HG02870 (cell line): Measurements from ENCODE around the gene AMBRA1.
A peak's percentile ranks its signal among the peaks of the same experiment; 100 is the strongest.
"Not testable (repeated sequence)": the region's sequence is repeated elsewhere in the genome, so short reads cannot be mapped to it uniquely, and the experiment has no call there.

Experiments
- ATAC-seq: cut with Tn5 transposase; IDR thresholded peaks from one replicate; pipeline ENCODE4 v1.9.1; 2021; ENCODE audit warnings: mild to moderate bottlenecking, moderate library complexity; ENCODE audit not compliant: unreplicated experiment

AMBRA1 gene

DNA sequence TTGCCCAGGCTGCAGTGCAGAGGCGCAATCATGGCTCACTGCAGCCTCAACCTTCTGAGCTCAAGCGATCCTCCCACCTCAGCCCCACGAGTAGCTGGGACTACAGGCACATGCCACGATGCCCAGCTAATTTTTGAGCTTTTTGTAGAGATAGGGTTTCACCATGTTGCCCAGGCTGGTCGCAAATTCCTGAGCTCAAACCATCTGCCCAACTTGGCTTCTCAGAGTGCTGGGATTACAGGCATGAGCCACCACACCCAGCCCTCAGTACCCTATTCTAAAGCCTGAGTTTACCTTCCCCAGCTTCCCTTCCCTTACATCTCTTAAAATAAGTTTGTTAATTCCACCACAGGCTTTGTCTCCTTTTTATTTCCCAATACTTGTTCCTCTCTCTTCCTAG, 59.1 kb downstream of the AMBRA1 start:
- ATAC-seq: no peak

DNA sequence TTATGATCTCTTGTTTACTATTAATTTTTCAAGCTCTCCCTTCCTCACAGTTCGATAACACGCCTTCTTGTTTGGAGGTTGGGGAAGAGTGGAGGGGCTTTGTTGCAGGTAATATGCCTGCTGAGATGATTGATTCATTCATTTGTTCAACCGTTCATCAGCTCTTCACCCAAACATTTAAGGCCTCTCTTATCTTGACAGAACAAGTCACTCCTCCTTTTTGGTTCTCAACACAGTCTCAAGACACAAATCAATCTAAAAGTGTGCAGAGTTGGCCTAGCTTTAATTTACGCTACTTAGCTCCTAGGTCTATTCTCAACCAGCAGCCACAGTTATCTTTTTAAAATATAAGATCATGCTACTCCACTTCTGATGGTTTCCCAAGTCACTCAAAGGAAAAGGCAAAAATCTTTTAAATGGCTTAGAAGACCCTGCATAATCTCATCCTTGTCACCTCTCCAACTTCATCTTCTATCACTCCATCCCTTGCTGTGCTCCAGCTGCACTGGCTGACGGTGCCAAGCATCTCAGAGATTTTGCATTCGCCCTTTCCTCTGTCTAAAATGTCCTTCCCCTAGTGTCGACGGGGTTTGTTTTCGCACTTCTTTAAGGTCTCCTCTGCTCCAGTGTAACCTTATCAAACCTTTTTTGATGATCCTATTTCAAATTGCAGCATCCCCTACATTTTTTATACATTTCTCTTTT, 60.3 kb downstream of the AMBRA1 start:
- no peak for ATAC-seq

DNA sequence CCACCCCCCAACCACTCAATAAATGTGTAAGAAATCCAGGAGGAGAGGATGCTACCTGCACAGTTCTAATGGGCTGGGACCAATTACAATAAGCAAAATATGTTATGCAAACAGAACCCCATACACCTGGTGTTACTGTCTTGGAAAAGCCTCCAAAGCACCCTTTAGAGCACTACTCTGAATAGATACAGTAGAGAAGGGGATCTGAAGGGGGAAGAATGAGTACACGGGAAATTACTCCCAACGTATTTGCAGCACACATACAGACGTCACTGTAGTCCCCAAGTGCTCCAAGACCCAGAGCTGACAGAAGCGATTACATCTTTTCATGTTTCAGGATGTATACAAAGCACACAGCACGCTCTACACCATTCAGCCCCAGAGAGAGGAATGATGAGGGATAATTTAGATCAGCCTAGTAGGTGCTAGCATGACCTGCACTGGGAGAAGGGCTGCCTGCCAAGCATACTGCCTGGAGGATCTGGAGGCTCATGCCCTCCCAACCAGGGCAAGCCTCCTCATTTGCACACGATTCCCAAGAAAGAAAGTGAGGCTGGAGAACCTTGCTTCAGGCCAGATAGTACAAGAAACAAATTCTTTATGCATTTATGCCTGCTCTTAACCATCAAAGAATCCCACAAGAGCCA, 63.8 kb downstream of the AMBRA1 start:
- ATAC-seq: no peak

DNA sequence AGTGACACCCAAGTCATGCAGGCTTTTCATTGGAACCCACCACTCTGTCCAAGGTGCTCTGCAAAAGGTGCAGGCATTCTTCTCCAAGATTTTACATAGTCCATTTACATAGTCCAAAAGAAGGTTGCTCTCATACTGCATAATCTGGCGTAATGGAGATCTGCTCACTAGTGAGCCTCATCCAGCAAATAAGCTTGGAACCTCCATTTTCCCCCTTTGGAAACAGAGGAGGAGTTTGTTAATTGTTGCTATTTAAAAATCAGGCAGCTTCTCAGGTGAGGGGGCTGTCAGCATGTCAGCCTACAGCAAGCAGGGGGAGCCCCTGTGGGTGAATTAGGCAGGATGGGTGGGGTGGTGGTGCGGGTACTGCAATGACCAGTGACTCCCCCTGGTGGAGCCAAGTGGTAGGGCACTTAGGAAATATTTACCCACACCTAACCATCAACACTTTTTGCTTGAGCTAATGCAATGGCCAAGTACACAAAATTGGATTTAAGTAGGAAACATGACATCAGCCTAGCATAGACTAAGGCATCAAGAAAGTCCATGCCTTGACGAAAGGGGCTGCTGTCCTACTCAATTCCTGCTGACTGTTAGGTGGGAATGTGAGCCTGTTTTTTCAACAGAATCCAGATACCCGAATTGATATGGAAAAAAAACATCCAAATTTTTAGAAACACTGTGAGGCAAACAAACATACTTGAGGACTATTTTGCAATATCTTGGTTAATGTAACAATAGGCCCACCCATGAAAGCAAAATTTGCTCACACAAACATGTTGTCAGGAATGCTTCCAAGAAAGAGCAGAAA, 64.5 kb downstream of the AMBRA1 start:
- ATAC-seq: peak; percentile 59

DNA sequence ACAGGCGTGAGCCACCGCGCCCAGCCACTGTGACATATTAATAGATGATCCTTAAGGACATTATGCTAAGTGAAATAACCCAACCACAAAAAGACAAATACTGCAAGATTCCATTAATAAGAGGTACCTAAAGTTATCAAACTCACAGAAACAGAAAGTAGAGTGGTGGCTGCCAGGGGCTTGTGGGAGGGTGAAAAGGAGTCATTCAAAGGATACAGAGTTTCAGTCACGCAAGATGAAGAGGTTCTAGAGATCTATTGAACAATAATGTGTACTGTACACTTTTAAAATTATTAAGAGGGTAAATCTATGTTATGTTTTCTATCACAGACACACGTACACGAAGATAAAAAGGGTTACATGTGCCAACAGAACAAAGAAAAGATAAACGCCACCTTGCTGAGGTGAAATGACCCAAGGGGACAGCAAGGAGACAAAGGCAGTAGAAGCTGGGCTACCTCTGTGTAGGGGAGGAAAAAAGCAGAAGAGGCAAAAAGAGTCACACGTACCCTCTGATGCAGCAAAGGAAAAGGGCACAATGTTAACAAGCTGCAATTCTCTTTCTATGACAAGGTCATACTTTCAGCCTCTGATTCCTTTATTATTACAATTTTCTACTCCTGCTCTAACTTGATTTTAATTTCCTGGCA, 65.3 kb downstream of the AMBRA1 start:
- no peak for ATAC-seq

DNA sequence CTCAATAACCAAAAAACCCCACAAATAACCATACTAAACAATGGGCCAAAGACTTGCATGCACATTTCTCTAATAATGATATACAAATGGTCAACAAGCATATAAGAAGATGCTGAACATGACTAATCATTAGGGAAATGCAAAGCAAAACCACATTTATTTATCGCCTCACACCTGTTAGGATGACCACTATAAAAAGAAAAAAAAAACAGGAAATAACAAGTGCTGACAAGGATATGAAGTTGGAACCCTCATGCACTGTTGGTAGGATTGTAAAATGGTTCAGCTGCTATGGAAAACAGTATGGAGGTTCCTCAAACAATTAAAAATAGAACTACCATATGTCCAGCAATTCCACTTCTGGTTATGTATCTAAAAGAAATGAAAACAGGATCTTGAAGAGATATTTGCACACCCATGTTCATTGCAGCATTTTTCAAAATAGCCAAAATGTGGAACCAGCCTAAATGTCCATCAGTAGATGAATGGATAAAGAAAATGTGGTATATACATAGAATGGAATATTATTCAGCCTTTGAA, 66.2 kb downstream of the AMBRA1 start:
- no peak for ATAC-seq

DNA sequence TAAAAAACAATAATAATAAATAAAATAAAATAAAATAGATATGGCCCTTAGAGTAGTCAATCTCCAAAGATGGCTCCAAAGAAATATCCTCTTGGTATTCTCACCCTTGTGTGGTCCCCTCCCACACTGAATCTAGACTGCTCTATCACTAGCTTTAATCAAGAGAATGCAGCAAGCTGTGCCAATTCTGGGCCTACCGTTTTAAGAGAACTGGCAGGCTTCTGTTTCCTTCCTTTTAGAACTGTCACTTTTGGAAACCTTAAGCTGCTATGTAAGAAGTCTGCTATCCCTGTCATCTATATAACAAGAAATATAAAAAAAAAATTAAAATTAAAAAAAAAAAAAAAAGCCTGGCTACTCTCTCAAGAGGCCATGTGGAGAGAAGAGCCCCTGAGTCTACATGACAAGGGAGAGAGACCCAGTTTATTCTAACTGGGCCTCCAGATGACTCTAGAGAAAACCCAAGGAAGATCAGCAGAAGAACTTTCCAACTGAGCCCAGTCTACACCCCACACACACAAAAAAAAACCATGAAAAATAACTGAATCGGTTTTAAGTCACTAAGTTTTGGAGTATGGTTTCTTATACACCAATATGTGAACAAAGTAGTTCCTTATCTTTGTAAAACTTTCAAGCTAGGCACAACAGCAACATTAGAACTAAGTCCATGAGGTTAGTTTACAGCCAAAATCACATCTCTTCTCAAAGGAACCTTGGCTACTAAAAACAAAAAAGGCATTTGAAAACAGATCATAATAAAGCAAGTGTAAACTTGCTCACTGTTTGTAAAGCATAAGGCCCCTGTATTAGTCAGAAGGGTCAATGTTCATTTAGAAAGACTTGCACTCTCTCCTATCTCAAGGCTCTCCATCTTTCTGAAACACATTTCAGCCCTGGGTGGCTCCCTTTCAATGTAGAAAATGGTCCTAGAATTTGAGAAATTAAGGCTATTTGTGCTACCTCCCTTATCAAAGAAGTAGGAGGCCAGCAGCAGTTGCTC, 67.3 kb downstream of the AMBRA1 start:
- ATAC-seq: no peak

DNA sequence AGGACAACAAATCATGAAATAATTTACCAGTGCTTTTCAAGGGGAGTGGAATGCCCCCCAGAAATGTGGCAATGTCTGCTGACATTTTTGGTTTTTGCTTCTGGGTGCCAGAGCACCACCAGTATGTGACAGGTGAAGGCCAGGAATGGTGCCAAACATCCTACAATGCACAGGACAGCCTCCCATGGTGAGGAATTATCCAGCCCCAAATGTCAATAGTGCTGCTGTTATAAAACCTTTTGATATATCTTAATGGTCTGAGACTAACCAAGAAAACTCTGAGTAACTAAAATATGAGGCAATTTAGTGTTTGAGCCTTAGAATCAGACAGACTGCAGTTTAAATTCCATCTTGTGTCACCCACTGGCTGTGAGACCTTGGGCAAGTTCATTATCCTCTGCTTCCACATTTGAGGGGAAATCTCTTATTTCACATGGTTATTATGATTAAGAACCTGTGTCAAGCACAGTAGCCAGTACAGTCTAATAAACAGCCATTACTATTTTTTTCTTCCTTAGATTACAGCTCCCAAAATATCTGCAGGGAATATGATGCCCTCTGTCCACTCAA, 69.5 kb downstream of the AMBRA1 start:
- ATAC-seq: no peak

DNA sequence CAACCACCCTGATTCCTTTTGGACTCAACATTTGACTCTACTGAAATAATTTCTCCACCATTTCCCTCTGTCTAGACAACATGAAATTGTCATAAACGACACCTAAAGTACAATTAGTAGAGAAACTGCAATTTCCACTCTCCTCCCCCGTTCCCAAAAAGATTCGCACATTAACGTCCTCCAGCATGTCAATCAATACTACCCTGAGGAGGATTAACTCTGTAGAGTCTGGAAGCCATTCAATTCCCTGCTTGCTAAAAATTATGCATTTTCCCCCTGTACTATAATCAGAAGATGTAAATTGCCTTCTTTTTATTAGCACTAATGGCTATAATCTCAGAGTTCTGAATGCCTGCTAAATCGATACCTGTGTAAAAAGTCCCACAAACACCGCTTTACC, 70.5 kb downstream of the AMBRA1 start:
- ATAC-seq: no peak

DNA sequence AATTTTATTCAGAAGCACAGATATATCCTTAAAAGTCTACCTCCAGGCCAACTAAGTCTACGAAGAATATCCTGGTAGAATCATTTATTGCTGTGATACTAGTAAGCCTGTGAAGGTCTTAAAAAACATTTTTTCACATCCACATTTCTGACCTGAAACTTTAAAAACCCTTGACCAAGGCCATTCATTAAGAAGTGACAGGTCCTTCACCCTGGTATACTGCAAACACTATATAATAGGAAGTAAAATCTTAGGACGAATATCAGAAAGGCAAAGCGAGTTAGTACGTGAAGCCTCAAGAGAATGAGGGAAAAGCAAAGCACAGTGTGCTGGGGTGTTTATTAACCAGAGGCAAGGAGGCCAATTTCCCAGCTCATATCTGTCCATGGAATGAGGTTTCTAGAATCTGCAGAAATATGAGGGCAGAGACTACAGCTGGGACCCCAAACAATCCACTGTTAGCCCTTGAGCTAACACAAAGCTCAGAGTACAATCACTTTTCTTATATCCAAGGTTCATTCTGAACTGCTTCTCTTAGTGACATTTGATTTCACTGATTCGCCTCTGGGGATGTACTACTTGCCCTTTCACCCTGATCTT, 71.0 kb downstream of the AMBRA1 start:
- ATAC-seq: no peak

DNA sequence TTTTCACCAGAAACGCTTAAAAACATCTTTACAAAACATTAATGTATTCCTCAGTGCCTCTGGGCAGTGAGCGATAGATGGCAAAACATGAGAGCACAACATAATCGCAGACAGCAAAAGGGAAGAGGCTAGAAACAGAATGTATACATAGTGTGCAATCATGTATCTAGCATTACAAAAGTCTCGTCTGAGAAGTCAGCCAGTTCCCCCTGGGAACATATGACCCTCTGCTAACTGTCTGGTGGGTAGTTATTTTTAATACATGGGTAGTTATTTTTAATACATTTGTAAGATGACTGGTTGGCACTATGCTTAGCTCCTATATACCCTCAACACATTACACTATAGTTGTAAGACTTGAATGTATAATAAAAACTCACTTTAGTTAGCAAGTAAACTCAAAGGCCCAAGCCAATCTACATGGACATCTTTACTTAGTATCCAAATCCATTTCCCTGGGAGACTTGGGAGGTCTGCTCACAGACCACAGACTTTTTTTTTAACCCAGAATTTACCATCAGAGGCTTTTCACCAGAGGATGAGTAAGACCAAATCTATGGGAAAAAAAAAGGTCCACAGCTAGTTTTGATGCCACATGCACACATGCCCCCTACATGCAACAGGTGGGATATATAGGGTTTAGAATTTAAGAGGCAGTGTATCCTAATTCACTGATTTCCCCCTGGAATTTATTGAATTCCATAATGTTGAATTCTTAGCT, 71.7 kb downstream of the AMBRA1 start:
- ATAC-seq: no peak

DNA sequence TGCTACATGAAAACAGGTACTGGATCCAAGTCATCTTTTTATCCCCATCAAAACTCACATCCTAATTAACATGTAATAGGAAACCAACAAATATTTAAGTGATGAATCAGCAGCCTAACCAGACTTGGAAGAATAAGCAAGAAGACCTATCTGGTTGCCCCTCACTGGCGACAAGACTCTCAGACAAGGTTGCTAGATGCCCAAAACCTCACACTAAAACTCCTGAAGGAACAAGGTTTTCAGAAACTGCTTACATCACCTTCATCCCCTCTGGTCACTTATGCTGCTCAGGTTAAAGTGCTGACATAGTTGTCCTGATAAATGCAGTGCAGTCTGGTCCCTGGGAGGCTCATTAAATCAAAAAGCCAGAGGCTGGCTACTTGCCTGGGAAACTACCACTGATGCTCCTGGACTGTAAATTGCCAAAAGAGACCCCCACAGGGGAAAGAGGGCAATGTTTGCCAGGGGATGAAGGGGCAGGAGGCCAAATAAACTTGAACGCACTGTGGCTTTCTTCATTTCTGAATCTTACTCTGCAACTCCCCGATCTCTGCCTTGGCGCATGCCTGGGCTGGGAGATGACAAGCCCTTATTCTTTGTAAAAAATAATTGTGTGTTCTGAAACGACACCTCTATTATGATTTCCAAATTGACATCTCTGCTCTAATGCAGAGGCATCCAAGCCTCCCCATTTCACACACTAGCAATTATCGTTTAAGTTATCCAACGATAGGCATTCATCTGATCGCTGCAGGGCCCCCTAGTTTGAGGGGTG, 72.7 kb downstream of the AMBRA1 start:
- no peak for ATAC-seq

DNA sequence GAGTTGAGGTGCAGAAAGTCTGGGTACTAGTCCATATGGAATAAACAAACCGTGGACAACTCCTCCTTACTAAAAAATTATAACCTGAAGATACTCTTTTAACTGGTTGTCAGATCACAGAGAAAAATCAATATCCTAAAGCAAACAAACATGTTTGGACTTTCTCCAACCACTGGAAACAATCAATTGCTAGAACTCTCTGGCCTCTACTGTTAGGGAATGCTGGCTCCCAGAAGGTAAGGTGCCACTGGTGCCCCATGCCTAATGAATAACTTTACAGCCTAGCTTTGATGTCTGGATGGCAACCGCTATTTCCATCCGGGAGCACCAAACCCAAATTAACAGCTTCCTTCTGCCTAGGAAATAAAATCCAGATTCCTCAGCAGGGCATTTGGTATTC, 74.5 kb downstream of the AMBRA1 start:
- ATAC-seq: no peak

DNA sequence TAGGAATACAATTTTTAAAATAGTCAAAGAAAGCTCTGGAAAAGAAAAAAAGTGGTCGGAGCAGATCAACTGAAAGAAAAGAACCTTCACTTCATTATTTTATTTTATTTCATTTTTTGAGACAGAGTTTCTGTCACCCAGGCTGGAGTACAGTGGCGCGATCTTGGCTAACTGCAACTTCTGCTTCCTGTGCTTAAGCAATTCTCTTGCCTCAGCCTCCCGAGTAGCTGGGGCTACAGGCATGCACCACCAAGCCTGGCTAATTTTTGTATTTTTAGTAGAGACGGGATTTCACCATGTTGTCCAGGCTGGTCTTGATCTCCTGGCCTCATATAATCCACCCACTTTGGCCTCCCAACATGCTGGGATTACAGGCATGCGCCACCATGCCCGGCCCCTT, 74.9 kb downstream of the AMBRA1 start:
- ATAC-seq: not testable (repeated sequence)

DNA sequence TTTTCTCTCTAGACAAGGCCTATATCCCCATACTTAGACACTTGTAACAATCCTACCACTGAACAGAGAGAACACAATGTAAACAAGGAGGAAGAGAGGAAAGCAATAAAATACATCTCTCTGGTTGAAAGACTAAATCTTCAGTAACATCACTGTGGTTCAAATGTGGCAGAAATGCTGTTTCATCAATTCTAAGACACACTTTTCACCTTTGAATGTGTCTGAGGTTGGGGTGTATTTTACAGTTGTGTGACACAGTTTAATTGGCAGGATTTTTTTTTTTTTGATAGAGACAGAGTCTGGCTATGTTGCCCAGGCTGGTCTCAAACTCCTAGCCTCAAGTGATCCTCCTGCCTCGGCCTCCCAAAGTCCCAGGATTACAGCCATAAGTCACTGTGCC, 79.5 kb downstream of the AMBRA1 start:
- ATAC-seq: no peak

DNA sequence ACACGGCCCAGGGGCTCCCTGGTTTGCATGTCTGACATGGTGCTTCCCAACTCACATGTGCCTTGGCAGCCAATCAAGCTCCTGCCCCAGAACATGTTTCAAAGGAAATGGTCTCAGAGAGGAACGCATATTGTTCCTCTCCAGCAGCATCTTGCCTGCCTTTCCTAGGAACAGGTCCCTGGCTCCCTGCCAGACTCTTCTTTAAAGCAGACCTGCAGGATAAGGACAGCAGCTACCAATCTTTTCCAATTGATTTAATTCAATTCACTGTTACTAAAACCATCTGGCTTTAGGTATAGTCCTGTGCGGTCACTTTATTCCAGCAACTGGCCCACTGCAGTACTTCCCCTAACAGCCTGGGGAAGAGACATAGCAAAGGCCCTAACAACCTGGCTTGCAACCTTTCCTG, 79.9 kb downstream of the AMBRA1 start:
- no peak for ATAC-seq

DNA sequence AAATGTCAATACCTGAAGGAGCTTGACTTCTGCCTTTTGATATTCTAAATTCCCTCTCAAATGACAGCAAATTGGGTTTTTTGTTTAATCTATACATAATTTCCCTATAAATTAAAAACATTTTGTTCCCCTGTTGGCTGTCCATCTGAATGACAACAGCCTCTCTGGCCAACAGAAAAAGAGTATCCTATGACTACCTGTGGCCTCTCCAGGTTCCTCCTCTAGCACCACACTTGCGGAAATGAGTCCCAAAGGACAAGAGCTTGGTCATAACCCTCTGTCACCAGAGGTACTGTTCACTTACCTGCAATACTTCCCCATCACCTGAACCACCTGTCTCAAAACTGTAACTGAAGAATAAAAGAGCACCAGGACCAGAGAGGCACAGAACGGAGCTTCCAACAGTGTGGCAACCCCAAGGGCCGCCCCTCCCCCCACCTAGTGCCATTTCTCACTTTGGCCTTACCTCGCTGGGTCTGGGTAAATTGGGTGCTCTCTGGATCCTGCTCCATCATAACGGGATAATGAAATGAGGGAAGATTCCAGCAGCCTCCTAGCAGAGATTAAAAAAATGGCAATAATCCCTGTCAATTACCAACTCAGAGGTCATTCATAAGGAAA, 81.5 kb downstream of the AMBRA1 start:
- no peak for ATAC-seq
